Liver (tissue), 9 donors: Measurements from ENCODE around the gene PCNX2. TPM values are rescaled to one million over a fixed set of nuclear protein-coding genes. Genes with fewer than 3 reads are reported as not detected.

ENCODE experiments used
- DNase-seq: peaks from one replicate; pipeline ENCODE4 v3.0.0-alpha.2; 2017; ENCODE audit warnings: low spot score
- H3K27ac ChIP-seq, 2 donors: one replicate each; pipeline ENCODE4 v1.7.0; 2013; ENCODE audit warnings: inconsistent platforms in 2 of 2, low read length in 2 of 2, control low read depth in 1 of 2, low read depth in 1 of 2, mild to moderate bottlenecking in 1 of 2
- H3K27me3 ChIP-seq, 4 donors: one replicate each; pipeline versions ENCODE4 v1.6.1 to v1.7.0; 2013; ENCODE audit warnings: low read length in 3 of 4, inconsistent platforms in 1 of 4, mild to moderate bottlenecking in 1 of 4, moderate library complexity in 1 of 4; ENCODE audit not compliant: control insufficient read depth in 4 of 4, insufficient read depth in 4 of 4
- H3K36me3 ChIP-seq, 4 donors: one replicate each; pipeline versions ENCODE4 v1.6.1 to v1.7.0; 2013; ENCODE audit warnings: low read length in 3 of 4, mild to moderate bottlenecking in 3 of 4, low read depth in 1 of 4, moderate library complexity in 1 of 4; ENCODE audit not compliant: control insufficient read depth in 4 of 4, insufficient read depth in 3 of 4
- H3K4me1 ChIP-seq, 4 donors: one replicate each; pipeline versions ENCODE4 v1.6.1 to v1.7.0; 2013; ENCODE audit warnings: low read length in 3 of 4, mild to moderate bottlenecking in 3 of 4, moderate library complexity in 1 of 4; ENCODE audit not compliant: control insufficient read depth in 4 of 4, insufficient read depth in 4 of 4
- H3K4me3 ChIP-seq, 3 donors: one replicate each; pipeline versions ENCODE4 v1.6.1 to v1.7.0; 2013; ENCODE audit warnings: low read length in 3 of 3, control low read depth in 1 of 3, low read depth in 1 of 3, mild to moderate bottlenecking in 1 of 3
- H3K9ac ChIP-seq, 2 donors: one replicate each; pipeline ENCODE4 v1.7.0; 2013; ENCODE audit warnings: low read length in 2 of 2, mild to moderate bottlenecking in 2 of 2, moderate library complexity in 2 of 2, control low read depth in 1 of 2, low read depth in 1 of 2
- H3K9me3 ChIP-seq, 4 donors: one replicate each; pipeline versions ENCODE4 v1.6.1 to v1.7.0; 2013; ENCODE audit warnings: low read length in 3 of 4; ENCODE audit not compliant: control insufficient read depth in 4 of 4
- EGR1 ChIP-seq, 2 donors: IDR thresholded peaks; 2 replicates each; pipeline ENCODE4 v1.6.1; 2016 to 2018; ENCODE audit warnings: antibody characterized with exemption in 2 of 2, low read depth in 2 of 2
- GABPA ChIP-seq, 2 donors: IDR thresholded peaks in 1 of 2; conservative IDR thresholded peaks in 1 of 2; 2 replicates each; pipeline ENCODE4 v1.6.1; 2016; ENCODE audit warnings: antibody characterized with exemption in 2 of 2, mild to moderate bottlenecking in 1 of 2, moderate library complexity in 1 of 2
- HNF4A ChIP-seq, 2 donors: conservative IDR thresholded peaks; 2 replicates each; pipeline ENCODE4 v1.6.1; 2016; ENCODE audit warnings: antibody characterized with exemption in 2 of 2, mild to moderate bottlenecking in 2 of 2
- HNF4G ChIP-seq: IDR thresholded peaks from 2 replicates; pipeline ENCODE4 v1.6.1; 2016; ENCODE audit warnings: antibody characterized with exemption
- MAX ChIP-seq: IDR thresholded peaks from 2 replicates; pipeline ENCODE4 v1.6.1; 2016; ENCODE audit warnings: antibody characterized with exemption
- NR2F2 ChIP-seq: IDR thresholded peaks from 2 replicates; pipeline ENCODE4 v1.6.1; 2016; ENCODE audit warnings: antibody characterized with exemption
- RAD21 ChIP-seq, 2 donors: IDR thresholded peaks; 2 replicates each; pipeline ENCODE4 v1.6.1; 2016; ENCODE audit warnings: antibody characterized with exemption in 2 of 2, mild to moderate bottlenecking in 2 of 2
- TAF1 ChIP-seq: conservative IDR thresholded peaks from 2 replicates; pipeline ENCODE4 v1.6.1; 2016; ENCODE audit warnings: antibody characterized with exemption, mild to moderate bottlenecking
- YY1 ChIP-seq: IDR thresholded peaks from 2 replicates; pipeline ENCODE4 v1.6.1; 2016; ENCODE audit warnings: antibody characterized with exemption, mild to moderate bottlenecking
- ZBTB33 ChIP-seq: IDR thresholded peaks from 2 replicates; pipeline ENCODE4 v1.6.1; 2016; ENCODE audit warnings: antibody characterized with exemption
- WGBS: extraction: QIAGEN DNeasy Blood & Tissue Kit; methylation state at CpG from one replicate; pipeline ENCODE4 v1.1.7; 2013; 5-methylcytosine and 5-hydroxymethylcytosine counted together
- polyA plus RNA-seq, 2 donors: library from polyadenylated mRNA; stranded (reverse) in 1 of 2; unstranded in 1 of 2; fragments of 200-250 nt in 1 of 2; fragments of >200 nt in 1 of 2; fragmentation: Nextera tagmentation in 1 of 2; extraction: Ambion mirVana in 1 of 2; gene quantifications; one replicate each; pipeline versions ENCODE4 v1.2.1 to v1.2.3, GENCODE V29; 2013 to 2015
- total RNA-seq, 2 donors: library from RNA; depleted of rRNA; stranded (reverse); fragments of >200 nt; gene quantifications; one replicate each; pipeline ENCODE4 v1.2.3, GENCODE V29; 2014
- TF ChIP-seq, protein P1 (sequence below): fragments of 150-350 bp; IDR thresholded peaks from 2 replicates; pipeline ENCODE4 v1.5.1; 2017; ENCODE audit warnings: improper control_type of control experiment, low read depth, low read length; ENCODE audit not compliant: missing input control
- donor health status: healthy.
- donor health status: healthy.
- donor health status: healthy.
- donor health status: healthy.
- donor health status: healthy.

Gene PCNX2
- total and polyA plus RNA-seq, 4 donors = 0.20 to 3.1 (median 0.92) TPM

- no peaks in the 10 kb centered on the region for H3K9me3 ChIP-seq
- no peak overlapping the region for H3K4me3 ChIP-seq
- H3K27me3 ChIP-seq = peaks cover 0 to 2% (median under 1%) of the 10 kb centered on the region in 4 donors
- no peaks in the 10 kb centered on the region for H3K36me3 ChIP-seq
- TF ChIP-seq HNF4A (conservative IDR thresholded peaks at IDR 0.05) (no peak), MAX (no peak), HNF4G (no peak), TAF1 (no peak), NR2F2 (no peak)
- TF ChIP-seq, protein P1, sequence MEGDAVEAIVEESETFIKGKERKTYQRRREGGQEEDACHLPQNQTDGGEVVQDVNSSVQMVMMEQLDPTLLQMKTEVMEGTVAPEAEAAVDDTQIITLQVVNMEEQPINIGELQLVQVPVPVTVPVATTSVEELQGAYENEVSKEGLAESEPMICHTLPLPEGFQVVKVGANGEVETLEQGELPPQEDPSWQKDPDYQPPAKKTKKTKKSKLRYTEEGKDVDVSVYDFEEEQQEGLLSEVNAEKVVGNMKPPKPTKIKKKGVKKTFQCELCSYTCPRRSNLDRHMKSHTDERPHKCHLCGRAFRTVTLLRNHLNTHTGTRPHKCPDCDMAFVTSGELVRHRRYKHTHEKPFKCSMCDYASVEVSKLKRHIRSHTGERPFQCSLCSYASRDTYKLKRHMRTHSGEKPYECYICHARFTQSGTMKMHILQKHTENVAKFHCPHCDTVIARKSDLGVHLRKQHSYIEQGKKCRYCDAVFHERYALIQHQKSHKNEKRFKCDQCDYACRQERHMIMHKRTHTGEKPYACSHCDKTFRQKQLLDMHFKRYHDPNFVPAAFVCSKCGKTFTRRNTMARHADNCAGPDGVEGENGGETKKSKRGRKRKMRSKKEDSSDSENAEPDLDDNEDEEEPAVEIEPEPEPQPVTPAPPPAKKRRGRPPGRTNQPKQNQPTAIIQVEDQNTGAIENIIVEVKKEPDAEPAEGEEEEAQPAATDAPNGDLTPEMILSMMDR = no peak
- 85% methylated on average over 2 of the region's 2 CpGs for WGBS
- no peak for DNase-seq
- no peak overlapping the region for H3K9ac ChIP-seq
- H3K4me1 ChIP-seq = no peaks in the 10 kb centered on the region
- H3K27ac ChIP-seq = no peak overlapping the region
Observed at GRCh38 chr1:233022246-233022645, 273.3 kb downstream of the PCNX2 start.

- no peak overlapping the region for H3K4me3 ChIP-seq
- no peaks in the 10 kb centered on the region for H3K4me1 ChIP-seq
- 73% methylated on average over 8 of the region's 8 CpGs for WGBS
- no peaks in the 10 kb centered on the region for H3K36me3 ChIP-seq
- peaks cover 0 to 2% (median under 1%) of the 10 kb centered on the region in 4 donors for H3K27me3 ChIP-seq
- no peak for TF ChIP-seq TAF1
- TF ChIP-seq MAX = no peak
- no peak for TF ChIP-seq GABPA (IDR thresholded peaks at IDR 0.05 in 1 of 2, conservative IDR thresholded peaks at IDR 0.05 in 1 of 2)
- TF ChIP-seq HNF4A (conservative IDR thresholded peaks at IDR 0.05) = no peak
- TF ChIP-seq HNF4G = no peak
- TF ChIP-seq, protein P1 = no peak
- no peak for TF ChIP-seq EGR1 (IDR thresholded peaks at IDR 0.05; ENCODE audit: low read depth in 2 of 2)
- TF ChIP-seq YY1 = no peak
- TF ChIP-seq RAD21 (IDR thresholded peaks at IDR 0.05) = no peak
- TF ChIP-seq ZBTB33 = no peak
- no peak overlapping the region for H3K27ac ChIP-seq
- DNase-seq = no peak
- H3K9me3 ChIP-seq = no peaks in the 10 kb centered on the region
- H3K9ac ChIP-seq = no peak overlapping the region
Observed at GRCh38 chr1:233020426-233020825, 275.1 kb downstream of the PCNX2 start.
